ENCODE data around the gene CLCN7. TPM values are rescaled to one million over a fixed set of nuclear protein-coding genes. Genes with fewer than 3 reads are reported as not detected.

CLCN7 gene
- total RNA-seq, 1 donor from 2014 or later, result 99.1 TPM

DNA sequence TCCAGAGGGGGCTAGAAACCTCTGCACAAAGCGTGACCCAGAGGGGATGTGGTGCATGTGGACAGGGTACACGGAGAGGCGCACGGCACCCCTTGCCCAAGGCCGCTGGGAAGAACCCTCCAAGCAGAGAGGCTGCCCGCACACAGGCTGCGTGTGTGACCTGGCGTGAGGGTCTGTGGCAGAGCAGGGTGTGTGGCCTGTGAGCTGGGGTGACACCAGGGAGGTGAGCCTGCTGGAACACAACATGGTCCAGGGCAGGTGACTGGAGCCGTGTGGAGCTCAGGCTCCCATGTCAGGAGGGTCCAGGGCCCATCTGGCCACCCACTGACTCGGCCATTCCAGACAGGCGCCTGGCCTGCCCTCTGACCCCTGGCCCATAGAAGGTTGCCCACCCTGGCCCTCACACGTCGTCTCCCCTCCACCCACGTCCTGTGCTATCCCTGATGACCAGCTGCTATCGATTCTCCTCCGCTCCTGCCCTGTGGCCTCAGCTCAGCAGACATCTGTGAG lies 43.9 kb upstream of the CLCN7 start:
- peaks cover 9% of the 10 kb centered on the region for H3K27me3 Mint-ChIP-seq (ENCODE audit: unreplicated experiment)
- no peak for DNase-seq (ENCODE audit: low spot score)
- no peaks in the 10 kb centered on the region for H3K9me3 Mint-ChIP-seq (ENCODE audit: unreplicated experiment)
- H3K27ac Mint-ChIP-seq (ENCODE audit: unreplicated experiment), result no peak overlapping the region
- no peak overlapping the region for H3K4me3 Mint-ChIP-seq (ENCODE audit: unreplicated experiment)
- H3K36me3 Mint-ChIP-seq (ENCODE audit: low read depth, unreplicated experiment), result peaks cover 25% of the 10 kb centered on the region
- no peaks in the 10 kb centered on the region for H3K4me1 Mint-ChIP-seq (ENCODE audit: unreplicated experiment)
- TF ChIP-seq, protein P1, sequence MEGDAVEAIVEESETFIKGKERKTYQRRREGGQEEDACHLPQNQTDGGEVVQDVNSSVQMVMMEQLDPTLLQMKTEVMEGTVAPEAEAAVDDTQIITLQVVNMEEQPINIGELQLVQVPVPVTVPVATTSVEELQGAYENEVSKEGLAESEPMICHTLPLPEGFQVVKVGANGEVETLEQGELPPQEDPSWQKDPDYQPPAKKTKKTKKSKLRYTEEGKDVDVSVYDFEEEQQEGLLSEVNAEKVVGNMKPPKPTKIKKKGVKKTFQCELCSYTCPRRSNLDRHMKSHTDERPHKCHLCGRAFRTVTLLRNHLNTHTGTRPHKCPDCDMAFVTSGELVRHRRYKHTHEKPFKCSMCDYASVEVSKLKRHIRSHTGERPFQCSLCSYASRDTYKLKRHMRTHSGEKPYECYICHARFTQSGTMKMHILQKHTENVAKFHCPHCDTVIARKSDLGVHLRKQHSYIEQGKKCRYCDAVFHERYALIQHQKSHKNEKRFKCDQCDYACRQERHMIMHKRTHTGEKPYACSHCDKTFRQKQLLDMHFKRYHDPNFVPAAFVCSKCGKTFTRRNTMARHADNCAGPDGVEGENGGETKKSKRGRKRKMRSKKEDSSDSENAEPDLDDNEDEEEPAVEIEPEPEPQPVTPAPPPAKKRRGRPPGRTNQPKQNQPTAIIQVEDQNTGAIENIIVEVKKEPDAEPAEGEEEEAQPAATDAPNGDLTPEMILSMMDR (IDR thresholded peaks at IDR 0.05; ENCODE audit: unreplicated experiment), result no peak

DNA sequence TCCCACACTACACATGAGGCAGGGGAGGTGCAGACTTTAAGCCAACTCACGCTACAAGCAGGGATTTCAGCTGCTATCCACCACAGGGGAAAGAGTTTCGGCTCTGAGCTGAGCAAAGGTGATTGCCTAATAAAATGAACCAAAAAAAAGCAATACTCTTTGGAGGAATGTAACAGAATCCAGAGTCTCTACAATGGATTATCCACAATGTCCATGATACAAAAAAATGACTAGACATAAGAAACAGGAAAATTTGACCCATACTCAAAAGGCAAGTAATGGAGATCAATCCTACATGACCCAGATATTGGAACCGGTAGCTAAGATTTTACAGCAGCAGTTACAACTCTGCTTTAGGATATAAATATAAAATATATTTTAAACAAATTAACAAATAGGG lies 39.7 kb upstream of the CLCN7 start:
- no peaks in the 10 kb centered on the region for H3K9me3 Mint-ChIP-seq (ENCODE audit: unreplicated experiment)
- H3K4me1 Mint-ChIP-seq (ENCODE audit: unreplicated experiment), result no peaks in the 10 kb centered on the region
- DNase-seq (ENCODE audit: low spot score), result no peak
- no peak overlapping the region for H3K27ac Mint-ChIP-seq (ENCODE audit: unreplicated experiment)
- H3K4me3 Mint-ChIP-seq (ENCODE audit: unreplicated experiment), result peak overlapping the region; percentile 56
- peaks cover 19% of the 10 kb centered on the region for H3K27me3 Mint-ChIP-seq (ENCODE audit: unreplicated experiment)
- TF ChIP-seq, protein P1 (IDR thresholded peaks at IDR 0.05; ENCODE audit: unreplicated experiment), result no peak
- H3K36me3 Mint-ChIP-seq (ENCODE audit: low read depth, unreplicated experiment), result peaks cover 32% of the 10 kb centered on the region

DNA sequence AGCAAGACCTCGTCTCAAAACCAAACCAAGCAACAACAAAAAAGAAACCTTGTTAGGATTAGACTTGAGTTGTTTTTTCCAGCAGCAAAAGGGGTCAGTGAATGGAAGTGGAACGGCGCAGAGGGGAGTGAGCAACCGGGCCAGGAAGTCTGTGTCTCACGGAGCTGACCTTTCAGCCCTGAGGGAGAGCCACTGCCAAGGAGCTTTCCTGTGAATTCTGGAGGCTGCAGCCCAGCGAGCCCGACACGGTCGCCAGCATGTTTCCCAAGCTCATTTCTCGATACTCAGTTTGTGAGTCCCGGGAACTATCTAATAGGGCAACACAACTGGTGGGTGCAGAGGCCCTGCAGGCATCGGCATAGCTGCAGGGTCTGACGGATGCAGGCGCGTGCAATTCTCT lies 37.9 kb upstream of the CLCN7 start:
- peaks cover 36% of the 10 kb centered on the region for H3K36me3 Mint-ChIP-seq (ENCODE audit: low read depth, unreplicated experiment)
- no peak overlapping the region for H3K27ac Mint-ChIP-seq (ENCODE audit: unreplicated experiment)
- H3K4me3 Mint-ChIP-seq (ENCODE audit: unreplicated experiment), result peak overlapping the region; percentile 21
- H3K9me3 Mint-ChIP-seq (ENCODE audit: unreplicated experiment), result no peaks in the 10 kb centered on the region
- H3K27me3 Mint-ChIP-seq (ENCODE audit: unreplicated experiment), result peaks cover 16% of the 10 kb centered on the region
- DNase-seq (ENCODE audit: low spot score), result no peak
- TF ChIP-seq, protein P1 (IDR thresholded peaks at IDR 0.05; ENCODE audit: unreplicated experiment), result no peak
- H3K4me1 Mint-ChIP-seq (ENCODE audit: unreplicated experiment), result no peaks in the 10 kb centered on the region

DNA sequence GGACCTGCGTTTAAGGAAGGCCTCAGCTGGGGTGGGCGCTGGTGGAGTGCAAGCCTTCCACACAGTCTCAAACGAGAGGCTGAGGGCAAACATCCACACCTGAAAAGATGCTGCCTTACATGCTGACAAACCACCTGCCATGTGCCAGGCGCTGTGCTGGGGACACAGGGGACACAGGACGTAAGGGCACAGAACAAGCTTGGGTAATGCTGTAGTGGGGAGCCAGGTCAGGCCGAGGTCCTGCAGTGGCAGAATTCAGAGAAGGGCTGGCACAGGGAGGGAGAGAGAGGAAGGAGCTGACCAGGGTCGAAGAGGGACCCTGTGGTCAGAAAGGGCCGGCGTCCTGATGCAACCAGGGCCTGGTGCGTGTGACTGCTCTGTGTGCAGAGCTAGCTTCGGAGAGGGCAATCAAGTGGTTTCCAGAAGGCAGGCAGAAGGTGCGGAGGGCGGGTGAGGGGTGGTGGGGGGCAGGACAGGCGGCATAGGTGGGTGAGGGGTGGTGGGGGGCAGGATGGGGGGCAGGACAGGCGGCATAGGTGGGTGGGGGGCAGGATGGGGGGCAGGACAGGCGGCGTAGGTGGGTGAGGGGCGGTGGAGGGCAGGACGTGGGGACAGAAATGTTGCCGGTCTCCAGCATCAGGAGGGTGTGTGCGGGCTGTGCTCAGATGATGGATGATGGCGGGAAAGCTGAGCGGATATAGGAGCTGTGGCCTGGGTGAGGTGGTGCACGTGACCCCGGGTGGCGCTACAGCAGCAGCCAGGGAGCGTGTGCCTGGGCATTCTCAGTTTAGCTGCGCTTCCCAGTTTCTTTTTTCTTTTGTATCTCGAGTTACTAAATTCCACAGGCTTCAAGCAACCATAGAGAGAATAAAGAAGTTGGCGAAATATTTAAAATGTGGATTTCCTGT lies 37.1 kb upstream of the CLCN7 start:
- Mint-ChIP-seq H3K9me3 (ENCODE audit: unreplicated experiment) (no peaks in the 10 kb centered on the region), H3K36me3 (ENCODE audit: low read depth, unreplicated experiment) (peaks cover 39% of the 10 kb centered on the region), H3K4me3 (ENCODE audit: unreplicated experiment) (no peak overlapping the region), H3K4me1 (ENCODE audit: unreplicated experiment) (no peaks in the 10 kb centered on the region), H3K27me3 (ENCODE audit: unreplicated experiment) (peaks cover 16% of the 10 kb centered on the region), H3K27ac (ENCODE audit: unreplicated experiment) (no peak overlapping the region)
- no peak for DNase-seq (ENCODE audit: low spot score)
- TF ChIP-seq, protein P1 (IDR thresholded peaks at IDR 0.05; ENCODE audit: unreplicated experiment), result no peak

DNA sequence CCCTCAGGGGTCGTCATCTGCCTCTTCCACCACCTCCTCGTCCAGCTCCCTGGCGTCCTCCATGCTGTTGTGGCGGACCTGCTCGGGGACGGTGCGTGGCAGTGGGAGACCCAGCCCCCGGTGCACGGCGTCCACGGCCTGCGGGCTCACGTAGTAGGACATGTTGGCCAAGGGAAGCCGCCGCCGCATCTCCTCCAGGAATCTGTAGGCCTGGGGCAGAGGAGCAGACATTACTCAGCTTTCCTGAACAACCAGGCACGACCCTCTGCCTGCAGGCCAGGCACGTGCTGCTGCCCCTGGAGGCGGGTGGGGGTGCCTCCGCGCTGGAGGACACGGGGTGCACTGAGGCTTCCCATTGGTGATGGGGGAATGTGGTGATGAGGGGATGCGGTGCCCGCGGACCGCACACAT lies 36.1 kb upstream of the CLCN7 start:
- Mint-ChIP-seq H3K4me1 (ENCODE audit: unreplicated experiment) (no peaks in the 10 kb centered on the region), H3K27ac (ENCODE audit: unreplicated experiment) (no peak overlapping the region), H3K27me3 (ENCODE audit: unreplicated experiment) (peaks cover 14% of the 10 kb centered on the region), H3K9me3 (ENCODE audit: unreplicated experiment) (no peaks in the 10 kb centered on the region), H3K36me3 (ENCODE audit: low read depth, unreplicated experiment) (peaks cover 33% of the 10 kb centered on the region), H3K4me3 (ENCODE audit: unreplicated experiment) (no peak overlapping the region)
- no peak for DNase-seq (ENCODE audit: low spot score)
- TF ChIP-seq, protein P1 (IDR thresholded peaks at IDR 0.05; ENCODE audit: unreplicated experiment), result no peak

Data from endothelial cell (in vitro differentiated cells).